ENCODE data around the gene BZW2. TPM values are rescaled to one million over a fixed set of nuclear protein-coding genes. Genes with fewer than 3 reads are reported as not detected.

Gene BZW2
- total RNA-seq, 2 donors from 2014 or later = 19.5 to 40.9 TPM

DNA sequence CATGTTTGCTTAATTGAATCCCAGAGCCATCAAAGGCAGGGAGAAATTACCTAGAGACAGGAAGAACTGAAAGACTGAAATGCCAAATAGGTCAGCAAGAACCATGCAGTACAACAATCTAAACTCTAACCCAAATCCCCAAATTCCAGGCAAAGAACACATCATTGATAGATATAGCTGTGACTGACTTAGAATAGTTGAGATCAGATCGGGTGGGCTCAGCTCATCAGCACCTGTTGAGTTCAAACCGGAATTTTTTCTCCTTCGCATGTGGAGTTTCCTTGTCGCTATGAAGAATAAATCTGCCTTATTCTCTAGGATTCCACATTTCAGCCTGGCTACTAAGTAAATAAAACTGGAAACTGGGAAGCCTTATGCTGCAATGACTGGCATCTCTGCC, 1.8 kb upstream of the BZW2 start:
- Histone ChIP-seq H3K9me3 (no peaks in the 10 kb centered on the region), H3K36me3 (no peaks in the 10 kb centered on the region), H3K4me3 (peak overlapping the region; percentile 94), H3K4me1 (ENCODE audit: control insufficient read depth in 1 of 2, low read depth in 2 of 2) (peaks cover 21 to 35% of the 10 kb centered on the region in 2 donors), H3K27ac (no peak overlapping the region), H3K27me3 (replicated peaks; ENCODE audit: insufficient read depth) (no peaks in the 10 kb centered on the region)
- DNase-seq (ENCODE audit: low spot score) = no peak
- ATAC-seq (ENCODE audit: insufficient number of reproducible peaks, low FRiP score, low read depth) = no peak
- TF ChIP-seq CTCF (IDR thresholded peaks at IDR 0.05) = no peak

DNA sequence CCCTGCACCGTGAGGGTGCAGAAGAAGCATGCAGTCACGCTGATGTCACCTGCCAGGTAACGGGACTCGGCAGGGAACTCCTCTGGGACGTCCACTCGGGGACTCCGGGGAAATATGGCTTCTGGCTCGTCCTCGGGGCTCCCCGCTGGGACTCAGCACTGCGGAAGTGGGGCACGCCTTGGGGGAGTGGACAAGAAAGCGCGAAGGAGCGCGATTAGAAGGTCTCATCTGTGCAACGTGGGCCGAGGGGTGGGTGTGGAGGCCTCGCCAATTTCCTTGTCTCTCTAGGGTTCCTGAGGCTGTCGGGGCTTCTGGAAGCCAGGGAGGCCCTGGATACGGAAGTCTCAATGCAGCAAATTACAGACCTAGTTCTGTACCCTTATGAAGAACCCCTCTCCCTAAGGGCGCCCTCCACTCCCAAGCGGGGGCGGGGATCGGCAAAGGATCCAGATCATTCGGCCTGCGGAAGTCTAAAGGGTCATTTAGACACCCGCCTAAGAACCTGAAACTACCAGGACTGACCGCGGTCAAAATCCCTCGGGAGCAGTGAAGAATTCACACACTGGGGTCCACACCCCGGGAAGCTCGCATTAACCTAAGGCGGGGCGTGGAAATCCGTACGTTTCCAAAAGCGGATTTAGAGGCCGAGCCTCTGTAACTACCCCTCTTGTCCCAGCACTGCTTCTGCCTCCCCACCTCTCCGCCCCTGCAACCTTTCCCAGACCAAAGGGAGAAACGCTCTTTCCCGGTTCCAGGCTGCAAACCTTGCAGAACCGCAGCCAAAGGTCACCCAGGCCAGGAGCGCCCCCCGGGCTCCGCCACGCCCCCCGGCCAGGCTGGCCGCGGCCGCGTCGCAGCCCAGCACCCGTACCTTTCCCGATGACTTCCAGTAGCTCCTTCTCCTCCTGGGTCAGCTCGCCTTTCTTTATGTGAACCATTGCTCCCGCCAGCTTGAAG, 1.1 kb upstream of the BZW2 start:
- ATAC-seq (ENCODE audit: insufficient number of reproducible peaks, low FRiP score, low read depth) (peak; percentile 21), DNase-seq (ENCODE audit: low spot score) (no peak)
- peak overlapping the region; percentile 94 for H3K4me3 ChIP-seq
- H3K9me3 ChIP-seq = no peaks in the 10 kb centered on the region
- H3K27ac ChIP-seq = peak overlapping the region; percentile 89 to 93
- no peaks in the 10 kb centered on the region for H3K36me3 ChIP-seq
- no peaks in the 10 kb centered on the region for H3K27me3 ChIP-seq (replicated peaks; ENCODE audit: insufficient read depth)
- TF ChIP-seq CTCF (IDR thresholded peaks at IDR 0.05) = no peak
- peaks cover 21 to 32% of the 10 kb centered on the region in 2 donors for H3K4me1 ChIP-seq (ENCODE audit: control insufficient read depth in 1 of 2, low read depth in 2 of 2)

DNA sequence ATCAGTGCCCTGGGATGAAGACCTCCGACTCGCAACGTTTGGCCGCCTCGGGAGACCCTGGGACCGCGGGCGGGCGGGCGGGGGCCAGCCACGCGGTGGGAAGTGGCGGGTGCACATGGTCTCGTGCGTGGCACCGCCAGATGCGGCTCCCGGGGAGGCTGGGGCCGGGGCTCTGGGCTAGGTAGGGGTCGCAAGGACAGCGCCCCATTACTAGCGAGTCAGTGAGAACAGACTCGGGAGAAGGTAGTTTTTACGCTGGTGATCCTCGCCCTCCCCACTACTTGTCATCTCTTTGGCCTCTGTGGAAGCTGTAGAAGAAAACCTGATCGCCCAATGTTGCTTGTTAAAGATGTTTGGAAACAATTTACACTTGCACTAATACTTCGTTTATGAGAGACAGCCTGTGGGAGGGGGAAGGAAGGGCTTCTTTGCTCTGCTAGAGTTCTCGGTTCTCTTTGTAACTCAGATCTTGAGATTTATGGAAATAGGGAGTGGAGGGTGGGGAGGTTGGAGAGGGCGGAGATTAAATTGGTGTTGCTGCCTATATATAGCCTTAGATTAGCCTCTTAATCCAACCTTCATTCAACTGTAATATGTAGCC, 591 bp downstream of the BZW2 start:
- DNase-seq (ENCODE audit: low spot score) (no peak), ATAC-seq (ENCODE audit: insufficient number of reproducible peaks, low FRiP score, low read depth) (no peak)
- Histone ChIP-seq H3K4me1 (ENCODE audit: control insufficient read depth in 1 of 2, low read depth in 2 of 2) (peaks cover 21 to 32% of the 10 kb centered on the region in 2 donors), H3K9me3 (no peaks in the 10 kb centered on the region), H3K4me3 (peak overlapping the region; percentile 94), H3K36me3 (no peaks in the 10 kb centered on the region), H3K27me3 (replicated peaks; ENCODE audit: insufficient read depth) (no peaks in the 10 kb centered on the region), H3K27ac (no peak overlapping the region)
- TF ChIP-seq CTCF (IDR thresholded peaks at IDR 0.05) = no peak

GRCh38 chr7:16647435-16647960, 1.5 kb downstream of the BZW2 start:
- no peak overlapping the region for H3K27ac ChIP-seq
- DNase-seq (ENCODE audit: low spot score) = no peak

More at GRCh38 chr7:16647435-16647960, 1.5 kb downstream of the BZW2 start:
- Histone ChIP-seq H3K4me3 (peak overlapping the region; percentile 94), H3K4me1 (ENCODE audit: control insufficient read depth in 1 of 2, low read depth in 2 of 2) (peaks cover 21 to 32% of the 10 kb centered on the region in 2 donors), H3K36me3 (no peaks in the 10 kb centered on the region), H3K9me3 (no peaks in the 10 kb centered on the region), H3K27me3 (replicated peaks; ENCODE audit: insufficient read depth) (no peaks in the 10 kb centered on the region)
- no peak for TF ChIP-seq CTCF (IDR thresholded peaks at IDR 0.05)
- ATAC-seq (ENCODE audit: insufficient number of reproducible peaks, low FRiP score, low read depth) = no peak
